GM18517 (cell line): ENCODE data around the gene IGFBPL1.
"Not testable (repeated sequence)": the region's sequence is repeated elsewhere in the genome, so short reads cannot be mapped to it uniquely, and the experiment has no call there.

Experiments used
- ATAC-seq: cut with Tn5 transposase; IDR thresholded peaks from one replicate; pipeline ENCODE4 v1.9.1; 2021; ENCODE audit warnings: mild to moderate bottlenecking, moderate library complexity; ENCODE audit not compliant: unreplicated experiment

Gene IGFBPL1

GRCh38 chr9:38380872-38381534 is 43.3 kb downstream of the IGFBPL1 start:
- no peak for ATAC-seq

DNA sequence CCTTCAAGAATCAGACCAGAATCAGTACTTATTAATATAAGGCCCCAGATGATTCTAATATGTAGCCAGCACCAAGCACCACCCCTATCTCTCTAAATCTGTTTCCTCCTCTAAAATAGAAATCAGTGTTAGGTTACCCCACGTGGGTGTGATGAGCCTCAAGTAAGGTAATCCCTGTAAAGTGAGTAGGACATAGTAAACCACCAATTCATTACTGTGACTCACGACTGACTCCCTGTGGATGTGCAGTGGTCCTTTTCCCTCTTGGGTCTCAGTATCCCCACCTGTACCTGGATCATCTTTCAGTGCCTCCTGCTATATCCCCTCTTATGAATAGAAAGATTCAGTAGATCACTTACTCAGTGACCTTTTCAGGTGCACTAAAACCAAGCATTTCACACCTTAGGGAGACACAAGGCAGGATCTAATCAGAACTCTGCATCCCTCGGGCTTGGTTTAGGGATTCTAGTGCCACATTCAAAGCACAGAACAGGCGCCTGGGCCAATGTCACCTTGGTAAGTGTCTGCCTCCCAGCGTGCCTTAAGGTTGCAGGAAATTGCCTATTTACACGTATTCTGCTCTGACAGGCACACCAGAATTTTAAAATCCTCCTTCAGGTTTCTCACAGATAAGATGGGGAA is 43.9 kb downstream of the IGFBPL1 start:
- no peak for ATAC-seq

DNA sequence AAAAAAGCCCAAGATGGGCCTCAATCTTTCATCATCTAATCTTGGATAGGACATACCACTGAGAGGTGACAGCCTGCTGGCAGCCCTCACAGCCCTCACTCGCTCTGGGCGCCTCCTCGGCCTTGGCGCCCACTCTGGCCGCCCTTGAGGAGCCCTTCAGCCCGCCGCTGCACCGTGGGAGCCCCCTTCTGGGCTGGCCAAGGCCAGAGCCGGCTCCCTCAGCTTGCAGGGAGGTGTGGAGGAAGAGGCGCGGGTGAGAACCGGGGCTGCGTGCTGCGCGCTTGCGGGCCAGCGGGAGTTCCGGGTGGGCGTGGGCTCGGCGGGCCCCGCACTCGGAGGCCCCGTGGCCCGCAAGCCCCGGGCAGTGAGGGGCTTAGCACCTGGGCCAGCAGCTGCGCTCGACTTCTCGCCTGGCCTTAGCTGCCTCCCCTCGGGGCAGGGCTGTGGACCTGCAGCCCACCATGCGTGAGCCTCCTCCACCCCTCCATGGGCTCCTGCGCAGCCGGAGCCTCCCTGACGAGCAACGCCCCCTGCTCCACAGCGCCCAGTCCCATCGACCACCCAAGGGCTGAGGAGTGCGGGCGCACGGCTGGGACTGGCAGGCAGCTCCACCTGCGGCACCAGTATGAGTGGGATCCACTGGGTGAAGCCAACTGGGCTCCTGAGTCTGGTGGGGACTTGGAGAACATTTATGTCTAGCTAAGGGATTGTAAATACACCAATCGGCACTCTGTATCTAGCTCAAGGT is 46.7 kb downstream of the IGFBPL1 start:
- not testable (repeated sequence) for ATAC-seq

GRCh38 chr9:38376021-38376670 is 48.1 kb downstream of the IGFBPL1 start:
- no peak for ATAC-seq

DNA sequence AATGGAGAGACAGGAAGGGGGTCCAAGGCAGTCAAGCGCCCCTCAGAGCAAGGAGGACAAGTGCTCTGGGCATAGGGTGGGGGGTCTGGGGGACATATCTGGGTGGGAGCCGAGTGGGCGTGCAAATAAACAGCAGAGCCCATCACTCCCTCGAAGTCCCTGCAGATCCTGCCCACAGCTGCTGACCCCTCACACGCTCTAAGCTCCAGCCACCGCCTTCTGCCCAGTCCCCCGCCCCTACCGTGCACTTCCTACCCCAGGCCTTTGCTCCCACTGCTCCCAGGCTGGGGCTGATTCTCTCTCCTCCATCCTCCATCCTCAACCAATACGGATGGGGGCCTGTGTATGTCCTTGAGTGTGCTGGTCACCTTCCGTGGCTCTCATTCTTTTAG is 48.7 kb downstream of the IGFBPL1 start:
- no peak for ATAC-seq

DNA sequence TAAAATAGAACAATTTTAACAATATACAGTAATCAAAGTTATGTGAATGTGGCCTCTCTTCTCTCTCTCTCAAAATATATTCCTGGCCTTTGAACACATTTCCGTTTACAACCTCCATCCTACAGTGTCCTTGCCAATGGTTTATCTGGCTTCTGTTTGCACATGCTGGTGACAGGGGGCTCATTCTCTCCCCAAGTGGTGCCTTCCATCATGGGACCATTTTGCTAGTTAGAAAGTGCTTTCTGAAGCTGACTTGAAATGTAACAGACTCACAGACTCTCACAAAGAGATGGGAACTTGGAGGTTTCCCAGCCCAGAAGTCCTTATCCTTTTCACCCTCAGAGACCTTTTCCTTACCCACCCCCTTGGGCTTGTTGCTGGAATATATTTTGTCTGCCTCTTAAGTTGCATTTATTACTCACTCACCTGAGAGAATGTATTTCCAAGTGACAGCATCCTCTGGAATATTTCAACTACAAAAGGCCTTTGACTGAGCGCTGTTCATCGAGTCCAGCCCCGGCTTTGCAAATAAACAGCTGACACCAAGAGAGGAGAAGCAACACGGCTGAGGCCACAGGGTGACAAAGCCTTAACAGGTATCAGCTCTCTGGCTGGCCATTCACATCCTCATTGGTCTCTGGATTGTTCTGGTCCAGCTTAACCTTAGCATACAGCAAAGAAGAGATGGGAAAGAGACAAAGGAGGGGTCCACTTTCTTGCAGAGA is 49.2 kb downstream of the IGFBPL1 start:
- no peak for ATAC-seq

- no peak for ATAC-seq
These were observed 50.6 kb downstream of the IGFBPL1 start for GRCh38 chr9:38373679-38374078.

GRCh38 chr9:38372762-38373619 is 51.3 kb downstream of the IGFBPL1 start:
- ATAC-seq, result no peak

DNA sequence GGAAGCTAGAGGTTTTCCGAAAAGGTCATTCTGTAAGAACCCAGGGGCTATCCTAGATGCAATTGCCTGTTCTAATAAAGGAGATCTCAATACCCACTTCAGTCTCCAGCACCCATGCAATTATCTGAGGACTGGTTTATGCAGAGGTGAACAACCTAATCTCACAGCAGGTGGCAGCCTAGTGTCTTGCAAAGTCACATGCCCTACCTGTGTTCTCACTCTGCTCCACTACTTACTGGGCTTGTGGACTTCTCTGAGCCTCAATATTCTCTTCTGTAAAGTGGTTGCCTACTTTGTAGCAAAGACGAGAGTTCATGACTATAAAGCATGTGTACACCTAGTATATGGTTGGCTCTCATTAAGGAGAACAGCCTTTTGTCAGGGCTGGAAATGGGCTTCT is 52.8 kb downstream of the IGFBPL1 start:
- ATAC-seq, result no peak

DNA sequence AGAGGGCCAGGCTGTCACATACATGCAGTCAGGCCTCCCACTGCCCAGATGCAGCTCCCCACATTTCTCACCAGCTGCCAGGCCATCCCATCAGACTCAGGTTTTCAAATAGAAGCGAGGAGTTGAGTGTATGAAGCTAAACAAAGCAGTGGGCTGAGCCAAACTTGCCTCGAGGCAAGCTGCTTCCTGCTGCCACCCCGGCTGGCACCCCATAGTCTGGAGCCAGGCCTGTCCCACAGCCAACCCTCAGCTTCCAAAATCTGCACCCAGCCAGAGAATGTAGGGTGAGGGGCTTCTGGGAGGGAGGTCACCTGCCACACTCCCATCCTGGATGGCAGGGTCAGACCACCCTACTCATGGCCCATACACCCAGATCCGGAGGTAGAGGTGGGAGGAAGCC is 54.1 kb downstream of the IGFBPL1 start:
- no peak for ATAC-seq

- no peak for ATAC-seq
These were observed 55.5 kb downstream of the IGFBPL1 start for GRCh38 chr9:38368731-38369130.

- ATAC-seq, result no peak
These were observed 56.4 kb downstream of the IGFBPL1 start for GRCh38 chr9:38367898-38368297.

GRCh38 chr9:38363589-38363925 is 60.7 kb downstream of the IGFBPL1 start:
- no peak for ATAC-seq

GRCh38 chr9:38362852-38363588 is 61.2 kb downstream of the IGFBPL1 start:
- no peak for ATAC-seq

- ATAC-seq, result no peak
These were observed 62.8 kb downstream of the IGFBPL1 start for GRCh38 chr9:38361473-38361850.

GRCh38 chr9:38360839-38361472 is 63.3 kb downstream of the IGFBPL1 start:
- no peak for ATAC-seq

DNA sequence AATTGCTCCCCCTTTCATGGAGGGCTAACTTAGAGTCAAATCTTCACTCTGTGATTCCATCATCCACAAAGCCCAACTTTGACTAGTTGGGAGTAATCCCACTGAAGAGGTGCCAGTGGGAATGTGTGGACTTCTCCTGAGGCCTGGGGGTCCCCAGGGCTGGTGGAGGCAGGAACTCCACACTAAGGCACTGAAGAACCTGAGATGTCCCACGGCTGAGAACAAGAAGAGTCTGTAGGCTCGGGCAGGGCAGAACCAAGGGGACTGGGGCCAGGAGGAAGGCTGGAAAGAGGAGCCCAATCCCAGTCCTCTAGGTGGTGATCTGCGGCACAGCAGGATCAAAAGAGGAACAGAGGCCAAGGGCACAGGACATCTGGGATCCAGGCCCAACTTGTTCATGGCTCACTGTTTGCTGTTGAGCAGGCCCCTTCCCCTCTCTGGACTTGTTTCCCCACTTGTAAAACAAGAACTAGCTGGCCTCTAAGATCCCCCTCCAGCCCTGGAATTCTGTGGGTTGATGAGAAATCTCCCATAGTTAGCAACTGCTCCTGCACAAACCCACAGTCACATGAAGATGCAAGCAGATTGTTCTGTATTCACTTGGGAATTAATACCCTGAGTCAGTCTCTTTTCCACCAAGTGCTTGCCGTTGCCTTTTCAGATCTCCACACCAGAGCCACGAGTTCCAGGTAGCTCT is 64.4 kb downstream of the IGFBPL1 start:
- no peak for ATAC-seq

- no peak for ATAC-seq
These were observed 65.0 kb downstream of the IGFBPL1 start for GRCh38 chr9:38359297-38359653.
